ENCODE data around the gene ATP2B1. TPM values are rescaled to one million over a fixed set of nuclear protein-coding genes. Genes with fewer than 3 reads are reported as not detected.

Gene ATP2B1
- total RNA-seq, 4 donors from 2014 or later: 21.9 to 47.7 (median 42.1) TPM

GRCh38 chr12:89676930-89677329, 31.7 kb downstream of the ATP2B1 start:
- Histone ChIP-seq H3K9me3 (peaks cover 0 to 23% (median 5%) of the 10 kb centered on the region in 4 donors), H3K4me3 (no peak overlapping the region), H3K36me3 (no peaks in the 10 kb centered on the region), H3K27me3 (no peaks in the 10 kb centered on the region), H3K27ac (no peak overlapping the region), H3K4me1 (peaks cover 0 to 7% (median 0%) of the 10 kb centered on the region in 4 donors)
- 86 to 90% methylated on average over 2 of the region's 2 CpGs for WGBS, 2 donors
- no peak for DNase-seq (ENCODE audit: low spot score in 2 of 2)
- TF ChIP-seq EP300 (IDR thresholded peaks at IDR 0.05) (no peak), POLR2A (IDR thresholded peaks at IDR 0.05) (no peak), CTCF (IDR thresholded peaks at IDR 0.05) (no peak)

GRCh38 chr12:89674326-89674942, 34.2 kb downstream of the ATP2B1 start:
- H3K27me3 ChIP-seq: no peaks in the 10 kb centered on the region
- no peaks in the 10 kb centered on the region for H3K9me3 ChIP-seq
- H3K27ac ChIP-seq: no peak overlapping the region
- H3K4me3 ChIP-seq: no peak overlapping the region
- peaks cover 0 to 7% (median 0%) of the 10 kb centered on the region in 4 donors for H3K4me1 ChIP-seq
- 78 to 82% methylated on average over 2 of the region's 2 CpGs for WGBS, 2 donors
- no peak for DNase-seq (ENCODE audit: low spot score in 2 of 2)
- TF ChIP-seq CTCF (IDR thresholded peaks at IDR 0.05) (no peak), POLR2A (IDR thresholded peaks at IDR 0.05) (no peak), EP300 (IDR thresholded peaks at IDR 0.05) (no peak)
- H3K36me3 ChIP-seq: no peaks in the 10 kb centered on the region

- WGBS, 2 donors: 95 to 97% methylated on average over 2 of the region's 2 CpGs
- TF ChIP-seq CTCF (IDR thresholded peaks at IDR 0.05): no peak
- TF ChIP-seq EP300 (IDR thresholded peaks at IDR 0.05): no peak
- TF ChIP-seq POLR2A (IDR thresholded peaks at IDR 0.05): no peak
- no peaks in the 10 kb centered on the region for H3K27me3 ChIP-seq
- H3K9me3 ChIP-seq: no peaks in the 10 kb centered on the region
- no peaks in the 10 kb centered on the region for H3K36me3 ChIP-seq
- H3K27ac ChIP-seq: no peak overlapping the region
- peaks cover 0 to 7% (median 0%) of the 10 kb centered on the region in 4 donors for H3K4me1 ChIP-seq
- DNase-seq (ENCODE audit: low spot score in 2 of 2): no peak
- H3K4me3 ChIP-seq: no peak overlapping the region
These were observed 35.0 kb downstream of the ATP2B1 start for GRCh38 chr12:89673603-89674002.

- H3K4me1 ChIP-seq: peaks cover 0 to 10% (median 0%) of the 10 kb centered on the region in 4 donors
- H3K27ac ChIP-seq: no peak overlapping the region
- no peaks in the 10 kb centered on the region for H3K27me3 ChIP-seq
- no peak for TF ChIP-seq EP300 (IDR thresholded peaks at IDR 0.05)
- no peak for TF ChIP-seq CTCF (IDR thresholded peaks at IDR 0.05)
- TF ChIP-seq POLR2A (IDR thresholded peaks at IDR 0.05): no peak
- H3K36me3 ChIP-seq: no peaks in the 10 kb centered on the region
- H3K4me3 ChIP-seq: no peak overlapping the region
- DNase-seq (ENCODE audit: low spot score in 2 of 2): no peak
- H3K9me3 ChIP-seq: no peaks in the 10 kb centered on the region
- WGBS, 2 donors: 95 to 99% methylated on average over 2 of the region's 2 CpGs
These were observed 36.1 kb downstream of the ATP2B1 start for GRCh38 chr12:89672589-89672979.

GRCh38 chr12:89671469-89671868, 37.2 kb downstream of the ATP2B1 start:
- H3K9me3 ChIP-seq: no peaks in the 10 kb centered on the region
- no peak overlapping the region for H3K4me3 ChIP-seq
- no peak overlapping the region for H3K27ac ChIP-seq
- no peak for DNase-seq (ENCODE audit: low spot score in 2 of 2)
- TF ChIP-seq EP300 (IDR thresholded peaks at IDR 0.05) (no peak), POLR2A (IDR thresholded peaks at IDR 0.05) (no peak), CTCF (IDR thresholded peaks at IDR 0.05) (no peak)
- no peaks in the 10 kb centered on the region for H3K27me3 ChIP-seq
- no peaks in the 10 kb centered on the region for H3K36me3 ChIP-seq
- 68 to 77% methylated on average over 4 of the region's 4 CpGs for WGBS, 2 donors
- H3K4me1 ChIP-seq: peaks cover 0 to 10% (median 1%) of the 10 kb centered on the region in 4 donors
